OCI-LY7 (cell line): ENCODE data around the gene RECK. TPM values are rescaled to one million over a fixed set of nuclear protein-coding genes. Genes with fewer than 3 reads are reported as not detected.
"Not testable (repeated sequence)": the region's sequence is repeated elsewhere in the genome, so short reads cannot be mapped to it uniquely, and the experiment has no call there.

ENCODE experiments used
- BruUV-seq: library from RNA; stranded (reverse); fragments of 400-500 nt; replicated peaks from 2 replicates; lab custom pipeline; 2021; lab: Mats Ljungman, UMichigan
- CTCF ChIA-PET: fragments of 300-600 bp; sonication (Branson Sonifier 250); formaldehyde crosslinking; loops from one replicate; lab custom pipeline; 2022; ENCODE audit warnings: antibody characterized with exemption; ENCODE audit not compliant: unreplicated experiment; lab: Charles Lee
- POLR2A ChIA-PET: fragments of 300-600 bp; sonication (Branson Sonifier 250); formaldehyde crosslinking; loops from one replicate; lab custom pipeline; 2022; ENCODE audit warnings: antibody characterized with exemption; lab: Charles Lee
- DNase-seq: peaks from one replicate; pipeline ENCODE4 v3.0.0-alpha.2; 2015; ENCODE audit warnings: low spot score
- H2AFZ ChIP-seq: fragments of 200-600 bp; sonication (generic), shearing (Covaris generic); 2 replicates; pipeline ENCODE4 v1.6.1; 2014; ENCODE audit warnings: mild to moderate bottlenecking, antibody characterized with exemption, low read length, moderate library complexity
- H3K27ac ChIP-seq: fragments of 200-600 bp; sonication (generic); 2 replicates; pipeline ENCODE4 v1.5.1; 2014; ENCODE audit warnings: mixed run types, low read depth, mild to moderate bottlenecking, moderate library complexity, low read length, inconsistent platforms; ENCODE audit not compliant: poor library complexity, severe bottlenecking
- H3K36me3 ChIP-seq: fragments of 200-600 bp; sonication (generic); 2 replicates; pipeline ENCODE4 v1.6.1; 2014; ENCODE audit warnings: mild to moderate bottlenecking, antibody characterized with exemption, low read length, moderate library complexity, mixed read lengths; ENCODE audit not compliant: insufficient read depth
- H3K4me1 ChIP-seq: fragments of 200-600 bp; sonication (generic); 2 replicates; pipeline ENCODE4 v1.5.1; 2014; ENCODE audit warnings: mild to moderate bottlenecking, low read length; ENCODE audit not compliant: insufficient read depth, poor library complexity, severe bottlenecking
- H3K4me2 ChIP-seq: fragments of 200-600 bp; sonication (generic); 2 replicates; pipeline ENCODE4 v1.6.1; 2014; ENCODE audit warnings: mild to moderate bottlenecking, low read length
- H3K4me3 ChIP-seq: fragments of 200-600 bp; sonication (generic); 2 replicates; pipeline ENCODE4 v1.5.1; 2014; ENCODE audit warnings: mild to moderate bottlenecking, low read depth, low read length; ENCODE audit not compliant: poor library complexity, severe bottlenecking
- H3K79me2 ChIP-seq: fragments of 200-600 bp; sonication (generic); 2 replicates; pipeline ENCODE4 v1.6.1; 2016; ENCODE audit warnings: low read depth, mild to moderate bottlenecking, low read length, moderate library complexity, mixed read lengths; ENCODE audit not compliant: insufficient read depth
- H3K9me2 ChIP-seq: fragments of 200-600 bp; sonication (generic); 2 replicates; pipeline ENCODE4 v1.6.1; 2016; ENCODE audit warnings: mild to moderate bottlenecking, low read length, mixed read lengths; ENCODE audit not compliant: insufficient read depth
- H3K9me3 ChIP-seq: fragments of 200-600 bp; sonication (generic); 2 replicates; pipeline ENCODE4 v1.6.1; 2014; ENCODE audit warnings: mild to moderate bottlenecking, mixed run types, low read length, mixed read lengths
- H4K20me1 ChIP-seq: fragments of 200-600 bp; sonication (generic); 2 replicates; pipeline ENCODE4 v1.6.1; 2014; ENCODE audit warnings: mild to moderate bottlenecking, antibody characterized with exemption, low read length, moderate library complexity, mixed read lengths; ENCODE audit not compliant: insufficient read depth
- EZH2phosphoT487 ChIP-seq: fragments of 200-600 bp; sonication (generic); IDR thresholded peaks from 2 replicates; pipeline ENCODE4 v1.6.1; 2018; ENCODE audit warnings: low read depth, borderline replicate concordance, mild to moderate bottlenecking, mixed run types, antibody characterized with exemption, low read length, moderate library complexity, mixed read lengths
- intact Hi-C: fragments of 100-400 bp; cut with micrococcal nuclease; formaldehyde crosslinking; loops from one replicate; pipeline ENCODE4 v1.10.0; 2022; ENCODE audit not compliant: unreplicated experiment
- total RNA-seq, 2 experiments: library from RNA; depleted of rRNA in 1 of 2; stranded (reverse); fragments of >200 nt in 1 of 2; shearing (Covaris generic) in 1 of 2; gene quantifications; 2 replicates each; pipeline ENCODE4 v1.2.3, GENCODE V29; 2014 to 2022
- TF ChIP-seq, protein P1 (sequence below): fragments of 200-600 bp; sonication (generic); conservative IDR thresholded peaks from 2 replicates; pipeline ENCODE4 v1.5.1; 2014; ENCODE audit warnings: mild to moderate bottlenecking, antibody characterized with exemption, low read length, moderate library complexity, mixed read lengths

Gene RECK
- total RNA-seq, 2 experiments from 2014 or later = 3.0 to 6.5 TPM

- Histone ChIP-seq H4K20me1 (no peaks in the 10 kb centered on the region), H3K4me2 (no peak overlapping the region), H3K79me2 (no peaks in the 10 kb centered on the region), H2AFZ (no peak overlapping the region), H3K4me3 (no peak overlapping the region), H3K36me3 (no peaks in the 10 kb centered on the region), H3K9me2 (no peaks in the 10 kb centered on the region), H3K9me3 (0 out of 2 replicates have a peak, but pooled peaks cover 4% of the 10 kb centered on the region), H3K4me1 (peaks cover 11% of the 10 kb centered on the region), H3K27ac (no peak overlapping the region)
- ChIA-PET POLR2A (interaction anchor here (1.6 kb wide), 1 partner anchor 31 kb away, joined by 8 read pairs; the partner anchor contains the start of gene CLTA), CTCF (interaction anchor here (1.2 kb wide), 1 partner anchor 9 kb away, joined by 3 read pairs; no protein-coding TSS in a partner anchor)
- BruUV-seq = no TSS peak
- no peak for DNase-seq
- intact Hi-C loops = no loop called here
- TF ChIP-seq EZH2phosphoT487 = no peak
- TF ChIP-seq, protein P1, sequence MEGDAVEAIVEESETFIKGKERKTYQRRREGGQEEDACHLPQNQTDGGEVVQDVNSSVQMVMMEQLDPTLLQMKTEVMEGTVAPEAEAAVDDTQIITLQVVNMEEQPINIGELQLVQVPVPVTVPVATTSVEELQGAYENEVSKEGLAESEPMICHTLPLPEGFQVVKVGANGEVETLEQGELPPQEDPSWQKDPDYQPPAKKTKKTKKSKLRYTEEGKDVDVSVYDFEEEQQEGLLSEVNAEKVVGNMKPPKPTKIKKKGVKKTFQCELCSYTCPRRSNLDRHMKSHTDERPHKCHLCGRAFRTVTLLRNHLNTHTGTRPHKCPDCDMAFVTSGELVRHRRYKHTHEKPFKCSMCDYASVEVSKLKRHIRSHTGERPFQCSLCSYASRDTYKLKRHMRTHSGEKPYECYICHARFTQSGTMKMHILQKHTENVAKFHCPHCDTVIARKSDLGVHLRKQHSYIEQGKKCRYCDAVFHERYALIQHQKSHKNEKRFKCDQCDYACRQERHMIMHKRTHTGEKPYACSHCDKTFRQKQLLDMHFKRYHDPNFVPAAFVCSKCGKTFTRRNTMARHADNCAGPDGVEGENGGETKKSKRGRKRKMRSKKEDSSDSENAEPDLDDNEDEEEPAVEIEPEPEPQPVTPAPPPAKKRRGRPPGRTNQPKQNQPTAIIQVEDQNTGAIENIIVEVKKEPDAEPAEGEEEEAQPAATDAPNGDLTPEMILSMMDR = no peak
Observed at GRCh38 chr9:36158917-36159316, 122.2 kb downstream of the RECK start.

GRCh38 chr9:36159509-36159908 is 122.8 kb downstream of the RECK start:
- H3K9me3 ChIP-seq, H4K20me1 ChIP-seq, H3K9me2 ChIP-seq, H3K4me1 ChIP-seq, BruUV-seq, H3K4me3 ChIP-seq, H3K27ac ChIP-seq, intact Hi-C loops, DNase-seq, H3K79me2 ChIP-seq, H3K4me2 ChIP-seq, H3K36me3 ChIP-seq, H2AFZ ChIP-seq: not testable (repeated sequence)
- ChIA-PET POLR2A (interaction anchor here (1.6 kb wide), 1 partner anchor 31 kb away, joined by 8 read pairs; the partner anchor contains the start of gene CLTA), CTCF (interaction anchor here (1.2 kb wide), 1 partner anchor 9 kb away, joined by 3 read pairs; no protein-coding TSS in a partner anchor)

DNA sequence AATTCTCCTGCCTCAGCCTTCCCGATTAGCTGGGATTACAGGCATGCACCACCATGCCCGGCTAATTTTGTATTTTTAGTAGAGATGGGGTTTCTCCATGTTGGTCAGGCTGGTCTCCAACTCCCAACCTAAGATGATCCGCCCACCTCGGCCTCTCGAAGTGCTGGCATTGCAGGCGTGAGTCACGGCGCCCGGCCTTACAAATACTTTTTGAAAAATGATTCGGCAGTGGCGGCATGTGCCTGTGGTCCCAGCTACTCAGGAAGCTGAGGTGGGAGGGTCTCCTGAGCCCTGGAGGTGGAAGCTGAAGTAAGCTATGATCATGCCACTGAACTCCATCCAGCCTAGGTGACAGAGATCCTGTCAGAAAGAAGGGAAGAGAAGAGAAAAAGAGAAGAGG is 123.4 kb downstream of the RECK start:
- CTCF ChIA-PET, H2AFZ ChIP-seq, H3K4me2 ChIP-seq, H4K20me1 ChIP-seq, BruUV-seq, H3K9me2 ChIP-seq, H3K4me1 ChIP-seq, H3K79me2 ChIP-seq, DNase-seq, H3K36me3 ChIP-seq, H3K9me3 ChIP-seq, H3K27ac ChIP-seq, H3K4me3 ChIP-seq: not testable (repeated sequence)
- POLR2A ChIA-PET = interaction anchor here (0.6 kb wide), 1 partner anchor 310 kb away, joined by 3 read pairs; no protein-coding TSS in a partner anchor
- intact Hi-C loops = loop anchor here (10.0 kb wide), 1 partner anchor 125 kb away; the partner anchor contains the start of gene RECK
